GM15510 (cell line): ENCODE measurements around the gene RNU6-9.
A peak's percentile ranks its signal among the peaks of the same experiment; 100 is the strongest.

Source experiments
- POLR2A ChIP-seq: IDR thresholded peaks from 3 replicates; pipeline ENCODE4 v1.6.1; 2011; ENCODE audit warnings: borderline replicate concordance; ENCODE audit not compliant: insufficient read length; ENCODE audit errors: extremely low read depth

The RNU6-9 gene

GRCh38 chr19:892894-893689 is at the start of gene RNU6-9, which contains the start of gene MED16:
Gene RNU6-9, plus strand, starts transcription at chr19:893484.
Gene MED16, minus strand, starts transcription at chr19:893187. Its CDS starts 2,056 bp downstream, at chr19:891131.
- TF ChIP-seq POLR2A, result peak; percentile 72

DNA sequence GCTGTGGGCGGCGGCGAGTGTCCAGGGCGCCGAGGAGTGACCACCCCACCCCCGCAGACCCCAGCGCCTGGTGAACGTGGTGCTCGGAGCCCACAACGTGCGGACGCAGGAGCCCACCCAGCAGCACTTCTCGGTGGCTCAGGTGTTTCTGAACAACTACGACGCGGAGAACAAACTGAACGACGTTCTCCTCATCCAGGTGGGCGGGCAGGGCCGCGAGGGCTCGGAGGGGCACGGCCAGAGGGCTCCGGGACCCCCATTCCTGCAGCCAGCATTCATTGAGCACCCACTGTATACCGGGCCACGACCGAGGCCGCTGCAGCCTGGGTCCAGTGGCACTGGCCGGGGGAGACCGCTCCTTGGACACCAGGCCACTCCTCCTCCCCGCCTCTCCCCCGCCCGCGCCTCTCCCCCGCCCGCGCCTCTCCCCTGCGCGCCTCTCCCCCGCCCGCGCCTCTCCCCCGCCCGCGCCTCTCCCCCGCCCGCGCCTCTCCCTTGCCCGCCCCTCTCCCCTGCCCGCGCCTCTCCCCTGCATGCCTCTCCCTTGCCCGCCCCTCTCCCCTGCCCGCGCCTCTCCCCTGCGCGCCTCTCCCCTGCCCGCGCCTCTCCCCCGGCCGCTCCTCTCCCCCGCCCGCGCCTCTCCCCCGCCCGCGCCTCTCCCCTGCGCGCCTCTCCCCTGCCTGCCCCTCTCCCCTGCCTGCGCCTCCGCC is 49.3 kb upstream of the RNU6-9 start:
- TF ChIP-seq POLR2A, result no peak

DNA sequence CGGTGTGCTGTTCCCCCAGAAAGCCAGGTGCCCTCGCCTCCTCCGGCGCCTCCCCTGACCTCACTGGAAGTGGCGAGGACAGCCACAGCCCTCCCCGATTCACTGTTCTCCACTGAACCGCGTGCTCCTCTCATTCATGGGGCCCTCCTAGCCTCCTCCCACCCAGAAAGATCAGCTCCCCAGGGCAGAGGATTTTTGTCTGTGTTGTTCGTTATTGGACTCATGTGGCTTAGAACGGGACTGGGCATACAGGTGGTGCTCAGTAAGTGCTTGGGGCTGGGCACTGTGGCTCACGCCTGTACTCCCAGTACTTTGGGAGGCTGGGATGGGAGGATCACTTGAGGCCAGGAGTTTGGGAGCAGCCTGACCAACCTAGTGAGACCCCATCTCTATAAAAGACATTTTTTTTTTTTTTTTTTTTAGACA is 48.7 kb upstream of the RNU6-9 start:
- TF ChIP-seq POLR2A, result no peak

- TF ChIP-seq POLR2A, result no peak
Observed at GRCh38 chr19:845707-846521, 47.4 kb upstream of the RNU6-9 start.

DNA sequence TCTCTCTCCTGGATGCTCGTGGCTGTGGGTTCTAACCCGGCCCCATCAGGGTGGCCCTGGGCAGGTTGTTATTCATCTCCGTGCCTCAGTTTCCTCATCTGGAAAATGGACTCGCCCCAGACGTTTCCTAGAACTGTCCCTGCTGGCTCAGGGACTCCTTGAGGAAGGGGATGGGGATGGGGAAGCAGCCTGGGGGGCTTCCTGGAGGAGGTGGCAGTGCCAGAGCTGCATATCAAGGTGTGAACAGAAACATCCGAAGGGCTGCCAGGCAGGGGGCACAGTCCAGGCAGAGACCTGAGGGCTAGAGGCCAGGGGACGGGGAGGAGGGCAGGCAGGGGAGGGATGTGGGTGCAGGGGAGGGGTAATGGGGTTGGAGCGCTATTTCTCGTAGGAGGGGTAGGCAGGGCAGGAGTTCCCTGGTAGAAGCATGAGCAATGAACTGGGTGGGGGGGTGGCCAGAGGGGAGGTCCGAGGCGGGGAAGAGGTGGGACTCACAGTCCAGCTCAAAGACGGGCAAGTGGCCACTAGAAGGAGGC is 44.8 kb upstream of the RNU6-9 start:
- TF ChIP-seq POLR2A, result no peak

DNA sequence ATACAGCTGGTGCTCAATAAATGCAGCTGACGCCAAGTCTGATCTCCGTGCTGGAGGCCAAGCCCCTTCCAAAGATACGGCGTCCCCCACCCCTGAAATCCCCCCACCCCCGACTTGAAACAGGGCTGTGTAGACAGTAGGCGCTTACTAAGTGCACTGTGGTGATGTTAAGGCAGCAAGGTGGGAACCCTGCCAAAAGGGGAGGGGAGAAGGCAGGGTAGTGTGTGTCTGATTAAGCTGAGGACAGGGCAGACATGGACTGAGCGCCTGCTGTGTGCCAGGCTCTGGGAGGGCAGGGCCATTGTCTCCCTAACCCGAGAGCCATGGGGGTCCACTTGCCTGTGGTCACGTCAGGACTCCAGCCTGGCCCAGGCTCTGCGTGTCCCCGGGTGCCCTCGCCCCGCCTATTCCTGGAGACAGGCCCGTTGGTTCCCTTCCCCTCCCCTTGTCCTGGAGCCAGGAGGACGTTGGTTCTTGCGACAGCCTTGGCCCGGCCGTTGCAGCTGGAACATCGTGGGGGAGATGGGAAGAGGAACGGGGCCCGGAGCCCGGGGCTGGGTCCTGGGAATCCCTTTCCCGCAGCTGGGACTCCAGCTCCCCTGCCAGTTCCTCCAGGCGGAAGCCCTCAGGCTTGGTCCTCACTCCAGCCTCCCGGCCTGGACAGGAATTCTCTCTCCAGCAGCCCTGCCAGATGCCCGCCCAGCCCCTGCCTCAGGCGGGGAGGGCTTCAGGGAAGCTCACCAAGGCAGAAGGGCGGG is 42.9 kb upstream of the RNU6-9 start:
- no peak for TF ChIP-seq POLR2A

- no peak for TF ChIP-seq POLR2A
Observed at GRCh38 chr19:850979-851335, 42.3 kb upstream of the RNU6-9 start.

GRCh38 chr19:852136-853013 is 40.9 kb upstream of the RNU6-9 start, which contains the start of gene ELANE:
Gene ELANE, plus strand, starts transcription at chr19:852303. Its CDS starts 26 bp downstream, at chr19:852329.
- TF ChIP-seq POLR2A, result no peak

DNA sequence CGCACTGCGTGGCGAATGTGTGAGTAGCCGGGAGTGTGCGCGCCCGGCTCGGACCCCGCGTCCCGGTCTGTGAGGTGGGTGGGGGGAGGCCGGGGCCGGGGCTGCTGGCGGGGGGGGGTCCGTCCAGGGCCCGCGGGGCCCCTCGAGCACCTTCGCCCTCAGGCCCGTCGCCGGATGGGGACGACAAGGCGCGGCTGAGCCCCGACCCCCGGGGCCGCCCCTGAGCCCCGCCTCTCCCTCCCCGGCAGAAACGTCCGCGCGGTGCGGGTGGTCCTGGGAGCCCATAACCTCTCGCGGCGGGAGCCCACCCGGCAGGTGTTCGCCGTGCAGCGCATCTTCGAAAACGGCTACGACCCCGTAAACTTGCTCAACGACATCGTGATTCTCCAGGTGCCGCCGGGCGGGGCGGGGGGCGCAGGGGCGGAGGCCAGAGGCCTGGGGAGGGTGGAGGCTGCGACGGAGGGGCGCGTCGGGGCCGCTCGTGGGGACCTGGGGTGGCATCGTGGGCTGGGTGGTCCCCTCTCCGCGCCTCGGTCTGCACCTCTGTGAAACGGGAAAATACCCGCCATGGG is 40.2 kb upstream of the RNU6-9 start:
- no peak for TF ChIP-seq POLR2A

GRCh38 chr19:854549-854948 is 38.7 kb upstream of the RNU6-9 start:
- TF ChIP-seq POLR2A, result no peak

- no peak for TF ChIP-seq POLR2A
Observed at GRCh38 chr19:855142-855541, 38.1 kb upstream of the RNU6-9 start.

DNA sequence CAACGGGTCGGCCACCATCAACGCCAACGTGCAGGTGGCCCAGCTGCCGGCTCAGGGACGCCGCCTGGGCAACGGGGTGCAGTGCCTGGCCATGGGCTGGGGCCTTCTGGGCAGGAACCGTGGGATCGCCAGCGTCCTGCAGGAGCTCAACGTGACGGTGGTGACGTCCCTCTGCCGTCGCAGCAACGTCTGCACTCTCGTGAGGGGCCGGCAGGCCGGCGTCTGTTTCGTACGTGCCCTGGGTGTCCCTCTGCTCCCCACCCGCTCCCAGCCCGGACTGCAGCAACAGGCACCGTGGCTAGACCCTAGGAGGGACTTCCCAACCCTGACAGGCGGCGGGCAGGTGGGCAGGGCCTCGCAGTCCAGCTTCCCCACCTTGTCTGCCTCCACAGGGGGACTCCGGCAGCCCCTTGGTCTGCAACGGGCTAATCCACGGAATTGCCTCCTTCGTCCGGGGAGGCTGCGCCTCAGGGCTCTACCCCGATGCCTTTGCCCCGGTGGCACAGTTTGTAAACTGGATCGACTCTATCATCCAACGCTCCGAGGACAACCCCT is 37.6 kb upstream of the RNU6-9 start:
- TF ChIP-seq POLR2A, result no peak
